Esophagus (tissue), 2 donors: ENCODE measurements around the gene DOCK4. TPM values are rescaled to one million over a fixed set of nuclear protein-coding genes. Genes with fewer than 3 reads are reported as not detected.

ENCODE experiments used
- H3K27ac ChIP-seq, 2 donors: one replicate each; pipeline ENCODE4 v1.5.1; 2013; ENCODE audit warnings: low read depth in 2 of 2, mild to moderate bottlenecking in 2 of 2, inconsistent platforms in 1 of 2, low read length in 1 of 2, moderate library complexity in 1 of 2
- H3K27me3 ChIP-seq, 2 donors: one replicate each; pipeline ENCODE4 v1.6.1; 2013; ENCODE audit warnings: low read length in 2 of 2, control low read depth in 1 of 2, mild to moderate bottlenecking in 1 of 2; ENCODE audit not compliant: insufficient read depth in 2 of 2, control insufficient read depth in 1 of 2
- H3K36me3 ChIP-seq, 2 donors: one replicate each; pipeline ENCODE4 v1.6.1; 2013; ENCODE audit warnings: low read length in 1 of 2; ENCODE audit not compliant: control insufficient read depth in 2 of 2, insufficient read depth in 2 of 2
- H3K4me1 ChIP-seq, 2 donors: one replicate each; pipeline ENCODE4 v1.6.1; 2013; ENCODE audit warnings: low read length in 1 of 2; ENCODE audit not compliant: control insufficient read depth in 2 of 2, insufficient read depth in 2 of 2
- H3K4me3 ChIP-seq, 2 donors: one replicate each; pipeline ENCODE4 v1.5.1; 2013; ENCODE audit warnings: low read length in 2 of 2, mild to moderate bottlenecking in 2 of 2, low read depth in 1 of 2, moderate library complexity in 1 of 2
- H3K9me3 ChIP-seq, 2 donors: one replicate each; pipeline ENCODE4 v1.6.1; 2013; ENCODE audit warnings: mild to moderate bottlenecking in 2 of 2, low read depth in 1 of 2, low read length in 1 of 2, moderate library complexity in 1 of 2; ENCODE audit not compliant: control insufficient read depth in 2 of 2, insufficient read depth in 1 of 2
- WGBS, 2 donors: extraction: QIAGEN DNeasy Blood & Tissue Kit; methylation state at CpG; one replicate each; pipeline ENCODE4 v1.1.7; 2013; 5-methylcytosine and 5-hydroxymethylcytosine counted together
- polyA plus RNA-seq, 2 donors: library from polyadenylated mRNA; stranded (reverse); fragments of 200-250 nt; gene quantifications; one replicate each; pipeline ENCODE4 v1.2.3, GENCODE V29; 2013
- donor health status: healthy with polysubstance abuse.
- donor health status: Bipolar disorder and iron deficiency.

Gene DOCK4
- polyA plus RNA-seq, 2 donors: 1.8 to 2.9 TPM

GRCh38 chr7:111753968-111754367, 452.2 kb downstream of the DOCK4 start:
- Histone ChIP-seq H3K27me3 (no peaks in the 10 kb centered on the region), H3K4me3 (no peak overlapping the region), H3K9me3 (no peaks in the 10 kb centered on the region), H3K4me1 (no peaks in the 10 kb centered on the region), H3K27ac (no peak overlapping the region), H3K36me3 (no peaks in the 10 kb centered on the region)
- 68 to 72% methylated on average over 3 of the region's 3 CpGs for WGBS, 2 donors

- H3K4me1 ChIP-seq: no peaks in the 10 kb centered on the region
- H3K27me3 ChIP-seq: no peaks in the 10 kb centered on the region
- H3K9me3 ChIP-seq: no peaks in the 10 kb centered on the region
- no peaks in the 10 kb centered on the region for H3K36me3 ChIP-seq
- 35 to 36% methylated on average over 4 of the region's 4 CpGs for WGBS, 2 donors
- no peak overlapping the region for H3K27ac ChIP-seq
- no peak overlapping the region for H3K4me3 ChIP-seq
Observed at GRCh38 chr7:111752022-111752582, 454.1 kb downstream of the DOCK4 start.

GRCh38 chr7:111750878-111751277, 455.3 kb downstream of the DOCK4 start:
- Histone ChIP-seq H3K27me3 (no peaks in the 10 kb centered on the region), H3K4me1 (no peaks in the 10 kb centered on the region)

GRCh38 chr7:111750228-111750627, 456.0 kb downstream of the DOCK4 start:
- no peaks in the 10 kb centered on the region for H3K9me3 ChIP-seq
- no peaks in the 10 kb centered on the region for H3K4me1 ChIP-seq
- H3K4me3 ChIP-seq: no peak overlapping the region
- 78 to 79% methylated on average over 4 of the region's 4 CpGs for WGBS, 2 donors
- no peaks in the 10 kb centered on the region for H3K27me3 ChIP-seq
- H3K36me3 ChIP-seq: no peaks in the 10 kb centered on the region
- no peak overlapping the region for H3K27ac ChIP-seq

More at GRCh38 chr7:111750878-111751277, 455.3 kb downstream of the DOCK4 start:
- WGBS, 2 donors: 88 to 91% methylated on average over 2 of the region's 2 CpGs
- Histone ChIP-seq H3K4me3 (no peak overlapping the region), H3K9me3 (no peaks in the 10 kb centered on the region), H3K27ac (no peak overlapping the region), H3K36me3 (no peaks in the 10 kb centered on the region)

- no peak overlapping the region for H3K27ac ChIP-seq
- H3K4me1 ChIP-seq: no peaks in the 10 kb centered on the region
- H3K27me3 ChIP-seq: no peaks in the 10 kb centered on the region
- H3K36me3 ChIP-seq: no peaks in the 10 kb centered on the region
- no peak overlapping the region for H3K4me3 ChIP-seq
- no peaks in the 10 kb centered on the region for H3K9me3 ChIP-seq
- WGBS, 2 donors: 90 to 91% methylated on average over 2 of the region's 2 CpGs
Observed at GRCh38 chr7:111749625-111750024, 456.6 kb downstream of the DOCK4 start.

- Histone ChIP-seq H3K4me3 (no peak overlapping the region), H3K9me3 (no peaks in the 10 kb centered on the region)
Observed at GRCh38 chr7:111747718-111748117, 458.5 kb downstream of the DOCK4 start.

GRCh38 chr7:111746950-111747349, 459.2 kb downstream of the DOCK4 start:
- WGBS, 2 donors: 84 to 87% methylated on average over 4 of the region's 4 CpGs
- Histone ChIP-seq H3K9me3 (no peaks in the 10 kb centered on the region), H3K36me3 (peaks cover 0 to 3% of the 10 kb centered on the region in 2 donors), H3K4me1 (no peaks in the 10 kb centered on the region), H3K27me3 (no peaks in the 10 kb centered on the region), H3K27ac (no peak overlapping the region), H3K4me3 (no peak overlapping the region)

More at GRCh38 chr7:111747718-111748117, 458.5 kb downstream of the DOCK4 start:
- Histone ChIP-seq H3K27ac (no peak overlapping the region), H3K4me1 (no peaks in the 10 kb centered on the region), H3K27me3 (no peaks in the 10 kb centered on the region), H3K36me3 (peaks cover 0 to 3% of the 10 kb centered on the region in 2 donors)

GRCh38 chr7:111744501-111745155, 461.6 kb downstream of the DOCK4 start:
- Histone ChIP-seq H3K27me3 (no peaks in the 10 kb centered on the region), H3K36me3 (peaks cover 0 to 3% of the 10 kb centered on the region in 2 donors), H3K4me1 (no peaks in the 10 kb centered on the region), H3K4me3 (no peak overlapping the region), H3K27ac (no peak overlapping the region), H3K9me3 (no peaks in the 10 kb centered on the region)
- 67 to 68% methylated on average over 2 of the region's 2 CpGs for WGBS, 2 donors

- 80 to 86% methylated on average over 7 of the region's 7 CpGs for WGBS, 2 donors
- Histone ChIP-seq H3K4me3 (no peak overlapping the region), H3K27me3 (no peaks in the 10 kb centered on the region), H3K9me3 (no peaks in the 10 kb centered on the region), H3K27ac (no peak overlapping the region), H3K4me1 (no peaks in the 10 kb centered on the region), H3K36me3 (peaks cover 0 to 5% of the 10 kb centered on the region in 2 donors)
Observed at GRCh38 chr7:111743244-111743847, 462.9 kb downstream of the DOCK4 start.
